Astrocyte (in vitro differentiated cells and primary cell): ENCODE results near the gene KCNMA1. TPM values are rescaled to one million over a fixed set of nuclear protein-coding genes. Genes with fewer than 3 reads are reported as not detected.
A peak's percentile ranks its signal among the peaks of the same experiment; 100 is the strongest.

Source experiments
- DNase-seq: peaks from one replicate; pipeline ENCODE4 v3.0.0-alpha.2; 2010; ENCODE audit warnings: low read depth
- FAIRE-seq: peaks from 2 replicates; lab custom pipeline; 2011; peaks lifted over from hg19 to GRCh38; lab: Jason Lieb, UNC
- H2AFZ ChIP-seq: 2 replicates; pipeline ENCODE4 v1.6.0; 2012; ENCODE audit warnings: low read depth, low read length, inconsistent platforms
- H3K27ac ChIP-seq: 2 replicates; pipeline ENCODE4 v1.5.1; 2011; ENCODE audit warnings: low read depth, low read length, inconsistent platforms
- H3K27me3 ChIP-seq: 2 replicates; pipeline ENCODE4 v1.6.0; 2011; ENCODE audit warnings: low read length, inconsistent platforms; ENCODE audit not compliant: insufficient read depth
- H3K36me3 ChIP-seq: 2 replicates; pipeline ENCODE4 v1.5.1; 2011; ENCODE audit warnings: low read length, inconsistent platforms; ENCODE audit not compliant: insufficient read depth
- H3K4me1 ChIP-seq: 2 replicates; pipeline ENCODE4 v1.5.1; 2011; ENCODE audit warnings: low read length, inconsistent platforms; ENCODE audit not compliant: insufficient read depth
- H3K4me2 ChIP-seq: 2 replicates; pipeline ENCODE4 v1.6.0; 2012; ENCODE audit warnings: low read length, inconsistent platforms
- H3K4me3 ChIP-seq: 2 replicates; pipeline ENCODE4 v1.5.1; 2011; ENCODE audit warnings: low read depth, mild to moderate bottlenecking, low read length, inconsistent platforms; ENCODE audit not compliant: insufficient read depth
- H3K79me2 ChIP-seq: 2 replicates; pipeline ENCODE4 v1.6.0; 2012; ENCODE audit warnings: mild to moderate bottlenecking, low read length, inconsistent platforms; ENCODE audit not compliant: insufficient read depth
- H3K9ac ChIP-seq: 2 replicates; pipeline ENCODE4 v1.6.0; 2012; ENCODE audit warnings: mild to moderate bottlenecking, low read length, inconsistent platforms
- H3K9me3 ChIP-seq: 2 replicates; pipeline ENCODE4 v1.5.1; 2012; ENCODE audit warnings: low read depth, mild to moderate bottlenecking, low read length, inconsistent platforms; ENCODE audit not compliant: insufficient read depth
- H4K20me1 ChIP-seq: 2 replicates; pipeline ENCODE4 v1.6.0; 2012; ENCODE audit warnings: low read length, inconsistent platforms; ENCODE audit not compliant: insufficient read depth
- H3K27ac Mint-ChIP-seq: one replicate; pipeline ENCODE4 v1.8.0; 2021; ENCODE audit warnings: mild to moderate bottlenecking, mixed read lengths; ENCODE audit not compliant: unreplicated experiment
- H3K27me3 Mint-ChIP-seq: one replicate; pipeline ENCODE4 v1.8.0; 2021; ENCODE audit warnings: low read depth, mixed read lengths; ENCODE audit not compliant: unreplicated experiment
- H3K36me3 Mint-ChIP-seq: one replicate; pipeline ENCODE4 v1.8.0; 2021; ENCODE audit warnings: low read depth, mixed read lengths; ENCODE audit not compliant: unreplicated experiment
- H3K4me1 Mint-ChIP-seq: one replicate; pipeline ENCODE4 v1.8.0; 2021; ENCODE audit warnings: low read depth, mixed read lengths; ENCODE audit not compliant: unreplicated experiment
- H3K4me3 Mint-ChIP-seq: one replicate; pipeline ENCODE4 v1.8.0; 2021; ENCODE audit warnings: mild to moderate bottlenecking, moderate library complexity, mixed read lengths; ENCODE audit not compliant: unreplicated experiment
- H3K9me3 Mint-ChIP-seq: one replicate; pipeline ENCODE4 v1.8.0; 2021; ENCODE audit warnings: mild to moderate bottlenecking, mixed read lengths; ENCODE audit not compliant: unreplicated experiment
- EZH2 ChIP-seq: IDR thresholded peaks from 2 replicates; pipeline ENCODE4 v1.6.1; 2012; ENCODE audit warnings: mild to moderate bottlenecking, low read length, inconsistent platforms; ENCODE audit not compliant: insufficient read depth
- total RNA-seq: library from RNA; stranded (reverse); gene quantifications from 2 replicates; pipeline ENCODE4 v1.2.1, GENCODE V29; 2021
- TF ChIP-seq, protein P1 (sequence below): IDR thresholded peaks from 2 replicates; pipeline ENCODE4 v1.5.1; 2011; ENCODE audit warnings: low read depth, mild to moderate bottlenecking, inconsistent platforms, low read length, moderate library complexity; ENCODE audit not compliant: insufficient read depth

The KCNMA1 gene
- total RNA-seq, 1 donor from 2014 or later, result 45.8 TPM

DNA sequence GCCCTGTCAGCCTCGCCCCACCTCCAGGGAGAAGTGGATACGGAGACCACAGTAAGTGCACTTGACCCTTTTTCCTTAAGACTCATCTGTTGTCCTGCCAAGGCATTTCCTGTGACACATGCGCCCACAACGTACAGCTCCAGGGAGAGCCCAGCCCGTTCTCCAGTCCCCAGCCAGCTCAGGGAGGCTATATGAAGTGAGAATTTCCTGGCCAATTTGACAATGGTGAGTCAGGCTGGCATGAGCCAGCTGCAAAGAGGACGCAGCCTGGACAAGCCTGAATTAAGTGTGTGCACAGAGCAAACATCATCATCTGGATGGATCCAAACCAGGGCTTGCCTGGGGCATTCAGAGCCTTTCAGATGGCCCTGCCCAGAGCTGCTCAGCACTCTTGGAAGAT lies 244.8 kb downstream of the KCNMA1 start:
- H3K4me1 ChIP-seq, result peaks cover 39% of the 10 kb centered on the region

DNA sequence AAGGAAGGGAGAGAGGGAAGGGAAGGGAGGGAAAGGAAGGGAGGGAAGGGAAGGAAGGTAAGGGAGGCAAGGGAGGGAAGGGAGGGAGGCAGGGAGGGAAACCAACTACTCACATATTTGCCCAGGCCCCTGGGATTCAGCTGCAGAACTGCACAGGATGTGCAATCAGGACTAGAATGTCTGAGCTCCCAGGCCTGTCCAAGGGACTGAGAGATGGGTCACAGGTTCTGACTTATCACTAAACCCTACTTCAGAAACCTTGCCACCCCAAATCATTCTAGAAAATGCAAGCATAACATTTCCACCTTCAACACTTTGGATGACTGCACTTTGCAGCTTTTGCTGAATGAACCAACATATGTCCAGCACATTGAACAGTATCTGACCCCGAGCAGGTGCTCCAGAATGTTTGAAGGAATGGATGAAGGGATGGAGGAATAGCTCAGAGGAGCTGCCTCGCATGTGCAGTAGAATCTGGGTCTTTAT lies 245.3 kb downstream of the KCNMA1 start:
- peaks cover 48% of the 10 kb centered on the region for H3K4me1 Mint-ChIP-seq

More for the DNA sequence above, 244.8 kb downstream of the KCNMA1 start:
- Mint-ChIP-seq H3K36me3 (no peaks in the 10 kb centered on the region), H3K4me1 (peaks cover 44% of the 10 kb centered on the region), H3K27me3 (no peaks in the 10 kb centered on the region), H3K4me3 (peak overlapping the region; percentile 66), H3K27ac (peak overlapping the region; percentile 85), H3K9me3 (no peaks in the 10 kb centered on the region)
- no peak overlapping the region for H3K4me3 ChIP-seq
- H3K4me2 ChIP-seq, result peak overlapping the region; percentile 69
- H3K27me3 ChIP-seq, result no peaks in the 10 kb centered on the region
- TF ChIP-seq EZH2, result no peak
- TF ChIP-seq, protein P1, sequence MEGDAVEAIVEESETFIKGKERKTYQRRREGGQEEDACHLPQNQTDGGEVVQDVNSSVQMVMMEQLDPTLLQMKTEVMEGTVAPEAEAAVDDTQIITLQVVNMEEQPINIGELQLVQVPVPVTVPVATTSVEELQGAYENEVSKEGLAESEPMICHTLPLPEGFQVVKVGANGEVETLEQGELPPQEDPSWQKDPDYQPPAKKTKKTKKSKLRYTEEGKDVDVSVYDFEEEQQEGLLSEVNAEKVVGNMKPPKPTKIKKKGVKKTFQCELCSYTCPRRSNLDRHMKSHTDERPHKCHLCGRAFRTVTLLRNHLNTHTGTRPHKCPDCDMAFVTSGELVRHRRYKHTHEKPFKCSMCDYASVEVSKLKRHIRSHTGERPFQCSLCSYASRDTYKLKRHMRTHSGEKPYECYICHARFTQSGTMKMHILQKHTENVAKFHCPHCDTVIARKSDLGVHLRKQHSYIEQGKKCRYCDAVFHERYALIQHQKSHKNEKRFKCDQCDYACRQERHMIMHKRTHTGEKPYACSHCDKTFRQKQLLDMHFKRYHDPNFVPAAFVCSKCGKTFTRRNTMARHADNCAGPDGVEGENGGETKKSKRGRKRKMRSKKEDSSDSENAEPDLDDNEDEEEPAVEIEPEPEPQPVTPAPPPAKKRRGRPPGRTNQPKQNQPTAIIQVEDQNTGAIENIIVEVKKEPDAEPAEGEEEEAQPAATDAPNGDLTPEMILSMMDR, result no peak
- peak; percentile 92 for FAIRE-seq
- H4K20me1 ChIP-seq, result no peaks in the 10 kb centered on the region
- H3K36me3 ChIP-seq, result no peaks in the 10 kb centered on the region
- peak overlapping the region; percentile 68 for H3K27ac ChIP-seq
- no peaks in the 10 kb centered on the region for H3K79me2 ChIP-seq
- no peaks in the 10 kb centered on the region for H3K9me3 ChIP-seq
- peak overlapping the region; percentile 32 for H3K9ac ChIP-seq
- no peak overlapping the region for H2AFZ ChIP-seq
- DNase-seq, result peak; percentile 96

More for the DNA sequence above, 245.3 kb downstream of the KCNMA1 start:
- Histone ChIP-seq H4K20me1 (no peaks in the 10 kb centered on the region), H3K79me2 (no peaks in the 10 kb centered on the region), H3K4me2 (peak overlapping the region; percentile 69), H3K9ac (peak overlapping the region; percentile 32), H3K9me3 (no peaks in the 10 kb centered on the region), H3K4me3 (no peak overlapping the region), H3K27me3 (no peaks in the 10 kb centered on the region), H3K36me3 (no peaks in the 10 kb centered on the region), H3K4me1 (peaks cover 43% of the 10 kb centered on the region), H2AFZ (no peak overlapping the region), H3K27ac (peak overlapping the region; percentile 68)
- no peaks in the 10 kb centered on the region for H3K36me3 Mint-ChIP-seq
- peak overlapping the region; percentile 66 for H3K4me3 Mint-ChIP-seq
- FAIRE-seq, result no peak
- TF ChIP-seq, protein P1, result no peak
- peak; percentile 39 for DNase-seq
- H3K9me3 Mint-ChIP-seq, result no peaks in the 10 kb centered on the region
- H3K27me3 Mint-ChIP-seq, result no peaks in the 10 kb centered on the region
- H3K27ac Mint-ChIP-seq, result peak overlapping the region; percentile 85
